GM18867 (cell line): ENCODE data around the gene ZBTB40.

ENCODE experiments used
- ATAC-seq: cut with Tn5 transposase; IDR thresholded peaks from one replicate; pipeline ENCODE4 v1.9.1; 2021; ENCODE audit warnings: mild to moderate bottlenecking, moderate library complexity; ENCODE audit not compliant: unreplicated experiment

The ZBTB40 gene

DNA sequence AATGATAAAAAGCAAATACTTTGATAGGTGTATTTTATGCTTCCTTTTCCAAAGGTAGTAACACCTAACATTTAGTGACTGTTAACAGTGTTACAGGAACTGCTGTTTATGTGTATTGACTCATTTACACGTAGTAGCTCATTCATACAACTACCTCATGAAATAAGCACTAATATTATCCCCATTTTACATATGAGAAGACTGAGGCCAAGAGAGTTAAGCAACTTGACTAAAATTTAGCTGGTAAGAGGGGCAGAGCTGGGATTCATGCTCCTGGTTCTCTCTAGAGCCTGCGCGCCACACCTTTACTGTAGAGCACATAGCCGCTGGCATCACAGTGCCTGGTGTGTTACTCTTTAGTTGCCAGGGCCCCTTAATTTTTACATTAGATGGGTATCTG lies 11.3 kb downstream of the ZBTB40 start:
- ATAC-seq, result no peak

DNA sequence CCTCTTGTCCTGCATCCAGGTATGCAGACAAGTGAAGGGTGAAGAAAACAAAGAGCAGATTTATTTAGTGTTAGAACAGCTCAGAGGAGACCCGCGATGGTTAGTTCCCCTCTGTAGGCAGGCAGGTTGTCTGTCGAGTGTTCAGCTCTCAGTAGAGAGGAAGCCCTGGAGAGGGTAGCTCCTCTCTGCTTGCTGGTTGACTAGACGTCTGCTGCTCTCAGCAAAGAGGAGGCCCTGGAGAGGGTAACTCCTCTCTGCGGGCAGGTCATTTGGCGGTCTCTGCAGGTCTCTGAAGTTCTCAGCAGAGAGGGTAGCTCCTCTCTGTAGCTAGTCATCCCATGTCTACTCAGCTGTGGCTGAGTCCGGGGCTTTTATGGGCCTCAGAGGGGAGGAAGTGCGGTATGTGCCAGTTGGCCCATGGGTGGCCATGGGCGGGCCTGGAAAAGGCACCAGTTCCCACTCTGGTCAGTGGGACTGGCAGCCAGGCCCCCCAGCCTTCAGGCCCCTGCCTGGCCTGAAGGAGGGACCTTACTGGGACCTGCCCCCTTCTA lies 13.4 kb downstream of the ZBTB40 start:
- ATAC-seq, result no peak

DNA sequence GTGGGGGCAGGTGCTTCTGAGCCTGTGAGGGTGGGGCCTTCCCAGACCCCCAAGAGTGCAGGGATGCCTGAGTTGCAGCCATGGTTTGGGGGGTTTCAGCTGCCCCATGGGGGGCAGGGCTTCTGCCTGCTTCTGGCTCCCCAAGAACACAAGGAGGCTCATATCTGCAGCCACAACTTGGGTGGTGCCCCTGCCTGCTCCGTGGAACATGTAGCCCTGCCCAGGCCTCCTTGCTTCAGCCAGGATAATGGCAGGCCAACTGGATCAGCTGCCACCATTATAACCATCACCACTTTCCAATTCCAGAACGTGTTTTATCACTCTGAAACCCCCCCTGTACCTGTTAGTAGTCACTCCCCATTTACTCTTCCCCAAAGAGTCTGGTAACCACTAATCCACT lies 14.0 kb downstream of the ZBTB40 start:
- ATAC-seq, result no peak

DNA sequence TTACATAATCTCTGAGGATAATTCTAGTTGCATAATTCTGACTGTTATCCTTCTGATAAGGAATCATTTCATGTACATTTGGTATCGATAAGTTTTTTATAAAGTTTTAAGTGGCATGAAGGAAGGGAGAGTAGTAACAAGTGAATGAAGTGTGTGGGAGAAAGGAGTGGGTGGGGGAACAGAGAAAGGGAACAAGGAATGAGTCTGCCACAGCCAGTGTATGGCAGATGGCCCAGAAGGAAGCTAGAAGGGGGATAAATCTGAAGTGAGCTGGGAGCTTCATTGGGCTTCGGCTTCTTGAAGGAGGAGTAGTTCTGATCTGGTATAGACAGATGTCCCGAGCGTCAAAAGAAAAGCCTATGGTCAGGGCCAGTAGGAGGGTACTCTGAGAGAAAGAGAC lies 18.6 kb downstream of the ZBTB40 start:
- ATAC-seq, result no peak

DNA sequence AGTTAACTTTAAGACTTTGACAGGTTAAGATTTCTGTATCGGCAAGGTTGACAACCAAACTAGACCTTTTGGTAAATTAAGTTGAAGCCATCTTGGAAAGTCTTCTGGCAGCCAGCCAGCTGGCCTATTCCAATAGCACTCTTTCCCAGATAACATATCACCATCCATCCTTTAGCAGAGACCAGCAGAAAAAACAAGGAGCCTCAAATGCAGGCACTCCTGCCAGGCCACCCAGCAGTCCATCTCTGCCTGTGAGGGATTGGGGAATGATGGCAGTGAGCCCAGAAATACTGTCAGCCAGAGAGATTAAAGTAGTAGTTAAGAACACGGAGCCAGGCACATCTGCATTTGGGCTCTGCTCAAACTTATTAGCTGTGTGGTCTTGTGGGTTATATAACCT lies 19.4 kb downstream of the ZBTB40 start:
- no peak for ATAC-seq

DNA sequence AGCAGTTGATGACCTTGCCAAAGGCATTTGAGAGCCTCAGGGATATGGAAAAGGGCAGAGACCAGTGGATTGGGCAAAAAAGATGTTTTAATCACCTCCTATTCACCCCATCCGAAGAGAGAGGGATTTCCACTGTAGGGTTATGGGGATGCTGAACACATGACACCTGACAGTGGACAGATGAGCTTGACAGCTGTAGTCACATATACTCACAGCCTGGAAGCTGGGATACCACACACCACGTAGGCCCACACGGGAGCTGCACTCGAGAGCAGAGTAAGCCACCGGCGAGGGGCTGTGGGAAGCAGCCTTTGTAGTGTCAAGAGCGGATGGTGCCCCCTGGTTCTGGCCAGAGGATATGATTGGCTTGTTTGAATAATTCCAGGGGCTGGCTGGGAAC lies 20.0 kb downstream of the ZBTB40 start:
- ATAC-seq, result no peak

DNA sequence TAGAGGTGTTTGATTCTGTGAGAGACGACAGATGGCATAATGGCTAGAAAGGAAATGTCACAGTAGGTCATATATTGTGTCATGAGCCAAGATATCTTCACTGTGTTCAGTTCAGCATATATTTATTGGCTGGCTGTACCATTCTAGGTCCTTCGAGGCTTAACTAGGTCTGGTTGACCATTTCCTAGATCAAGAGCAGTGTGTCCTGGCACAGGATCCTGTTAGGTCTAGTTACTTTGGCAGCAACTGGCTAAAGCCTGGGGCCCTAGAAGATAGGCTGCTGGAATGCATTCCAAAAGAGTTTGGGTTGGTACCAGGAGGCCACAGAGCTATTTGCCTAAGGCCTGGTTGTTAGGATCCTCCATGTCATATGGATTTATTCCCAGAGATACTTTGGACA lies 20.9 kb downstream of the ZBTB40 start:
- no peak for ATAC-seq

DNA sequence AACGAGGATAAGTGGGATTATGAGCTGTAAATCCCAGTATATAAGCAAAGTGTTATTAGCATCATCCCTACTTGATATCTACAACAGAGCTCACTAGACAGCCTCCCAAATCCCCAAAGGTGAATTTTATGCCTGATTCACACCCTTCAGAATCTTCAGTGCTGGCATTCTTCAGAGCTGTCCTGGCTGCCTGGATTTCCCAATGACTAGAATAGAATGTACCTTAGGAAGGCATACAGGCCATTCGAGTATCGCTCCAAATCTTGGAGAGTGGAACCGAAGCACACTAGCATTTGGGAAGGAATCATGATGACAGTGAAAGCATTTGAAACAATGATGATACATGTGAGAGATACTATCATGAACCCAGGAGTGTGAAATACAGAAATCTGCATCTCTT lies 22.3 kb downstream of the ZBTB40 start:
- ATAC-seq, result no peak

DNA sequence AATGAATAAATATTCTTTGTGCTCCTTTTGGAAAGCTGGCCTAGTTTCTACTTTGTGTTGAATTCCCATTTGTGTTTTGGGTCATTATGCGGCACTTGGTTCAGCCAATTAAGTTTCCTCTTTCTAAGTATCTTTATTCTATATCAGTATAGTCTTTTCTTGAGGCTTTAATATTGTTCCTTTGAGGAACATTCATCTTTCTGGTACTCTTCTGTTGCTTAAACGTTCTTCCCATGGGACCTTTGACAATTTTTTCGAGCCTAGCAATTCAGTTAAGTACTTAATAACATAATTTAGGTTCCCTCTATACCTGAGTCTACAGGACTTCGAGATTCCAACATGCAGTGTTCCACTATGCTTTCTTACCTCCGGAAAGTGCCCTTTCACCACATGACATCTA lies 24.9 kb downstream of the ZBTB40 start:
- no peak for ATAC-seq

DNA sequence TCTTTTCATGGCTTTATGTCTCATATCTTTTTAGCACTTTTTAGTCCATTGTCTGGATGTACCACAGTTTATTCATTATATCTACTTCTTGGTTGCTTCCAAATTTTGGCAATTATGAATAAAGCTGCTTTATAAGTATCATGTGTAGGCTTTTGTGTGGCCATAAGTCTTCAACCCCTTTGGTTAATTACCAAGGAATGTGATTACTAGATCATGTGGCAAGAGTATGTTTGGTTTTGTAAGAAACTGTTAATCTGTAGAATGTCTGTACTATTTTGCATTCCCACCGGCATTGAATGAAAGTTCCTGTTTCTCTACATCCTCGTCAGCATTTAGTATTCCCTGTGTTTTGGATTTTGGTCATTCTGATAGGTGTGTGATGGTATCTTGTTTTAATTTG lies 31.5 kb downstream of the ZBTB40 start:
- no peak for ATAC-seq

DNA sequence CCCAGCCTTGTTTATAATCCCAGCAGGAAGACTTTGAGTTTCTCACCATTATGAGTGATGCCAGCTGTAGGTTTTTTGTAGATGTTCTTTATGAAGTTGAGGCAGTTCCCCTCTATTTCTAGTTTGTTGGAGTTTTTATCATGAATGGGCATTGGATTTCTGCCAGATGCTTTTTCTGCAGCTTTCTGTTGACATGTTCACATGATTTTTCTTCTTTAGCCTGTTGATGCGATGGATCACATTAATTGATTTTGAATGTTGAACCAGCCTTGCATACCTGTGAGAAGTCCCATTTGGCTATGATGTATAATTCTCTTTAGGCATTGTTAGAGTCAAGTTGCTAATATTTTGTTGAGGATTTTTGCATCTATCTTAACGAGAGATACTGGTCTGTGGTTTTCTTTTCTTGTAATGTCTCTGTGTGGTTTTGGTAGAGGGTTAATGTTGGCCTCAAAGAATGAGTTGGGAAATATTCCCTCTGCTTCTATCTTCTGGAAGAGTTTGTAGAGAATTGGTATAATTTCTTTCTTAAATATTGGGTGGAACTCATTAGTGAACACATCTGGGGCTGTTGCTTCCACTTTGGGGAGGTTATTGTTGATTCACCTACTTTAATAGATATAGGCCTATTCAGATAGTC lies 33.2 kb downstream of the ZBTB40 start:
- ATAC-seq, result no peak

DNA sequence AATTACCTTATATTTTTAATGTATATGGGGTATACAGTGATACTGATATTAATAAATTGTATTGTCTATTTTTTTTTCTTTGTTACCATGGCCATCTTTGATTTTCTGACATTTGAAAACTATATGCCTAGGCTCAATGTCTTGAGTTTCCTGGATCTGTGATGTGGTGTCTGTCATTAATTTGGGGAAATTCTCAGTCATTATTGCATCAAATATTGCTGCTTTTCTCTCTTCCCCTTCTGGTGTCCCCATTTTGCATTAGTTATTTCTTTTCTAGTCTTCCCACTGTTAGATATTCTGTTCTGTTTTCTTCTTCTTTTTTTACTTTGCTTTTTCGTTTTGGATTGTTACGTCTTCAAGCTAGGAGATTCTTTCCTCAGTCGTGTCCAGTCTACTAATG lies 33.8 kb downstream of the ZBTB40 start:
- no peak for ATAC-seq

DNA sequence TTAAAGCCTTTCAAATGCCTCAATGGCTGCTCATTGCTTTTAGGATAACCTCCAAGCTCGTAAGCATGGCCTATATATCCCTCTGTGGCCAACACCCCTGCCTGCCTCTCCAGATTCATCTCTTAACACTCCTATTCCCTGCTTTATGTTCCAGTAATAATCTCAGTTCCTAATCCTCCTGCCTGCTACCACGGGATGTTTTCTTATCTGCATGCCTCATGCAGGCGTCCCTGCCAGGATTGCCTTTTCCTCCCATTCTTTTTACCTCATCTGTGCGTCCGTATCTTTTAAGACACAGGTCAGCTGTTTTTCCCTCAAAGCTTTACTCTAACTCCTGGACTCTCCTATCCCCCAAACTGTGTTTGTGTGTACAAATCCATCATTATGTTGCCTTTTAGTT lies 36.1 kb downstream of the ZBTB40 start:
- no peak for ATAC-seq

DNA sequence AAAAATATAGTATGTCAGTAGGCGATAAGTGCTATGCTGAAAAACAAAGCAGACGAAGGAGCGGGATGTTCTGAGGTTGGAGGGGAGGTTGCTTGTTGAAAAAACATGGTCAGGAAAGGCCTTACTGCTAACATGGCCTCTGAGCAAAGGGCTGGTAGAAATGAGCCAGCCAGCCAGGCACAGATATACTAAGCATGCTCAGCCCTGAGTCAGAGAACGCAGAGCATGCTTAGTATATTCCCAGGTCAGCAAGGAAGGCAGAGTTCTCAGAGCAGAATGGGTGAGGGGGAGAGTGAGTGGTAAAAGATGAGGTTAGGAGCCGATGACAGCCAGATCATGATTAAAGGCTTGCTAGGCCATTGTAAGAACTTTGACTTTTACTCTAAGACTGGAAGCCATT lies 36.7 kb downstream of the ZBTB40 start:
- ATAC-seq, result no peak

DNA sequence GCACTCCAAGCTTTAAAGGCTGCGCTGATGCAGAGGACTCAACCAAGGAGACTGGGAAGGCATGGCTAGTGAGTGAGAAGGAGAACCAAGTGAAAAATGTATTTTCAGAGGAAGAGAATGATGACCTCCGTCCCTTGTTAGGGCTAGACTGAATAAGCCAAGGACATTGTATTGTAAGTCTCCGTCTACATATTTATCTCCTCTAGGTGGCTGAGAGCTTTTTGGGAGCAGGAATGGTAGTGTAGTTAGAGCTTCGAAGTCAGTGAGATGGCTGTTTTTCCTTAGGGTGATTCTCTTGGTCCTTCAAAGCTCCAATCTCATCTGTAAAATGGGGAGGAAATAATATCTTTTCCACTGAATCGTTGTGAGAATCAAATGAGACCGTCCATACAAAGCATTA lies 37.6 kb downstream of the ZBTB40 start:
- no peak for ATAC-seq

DNA sequence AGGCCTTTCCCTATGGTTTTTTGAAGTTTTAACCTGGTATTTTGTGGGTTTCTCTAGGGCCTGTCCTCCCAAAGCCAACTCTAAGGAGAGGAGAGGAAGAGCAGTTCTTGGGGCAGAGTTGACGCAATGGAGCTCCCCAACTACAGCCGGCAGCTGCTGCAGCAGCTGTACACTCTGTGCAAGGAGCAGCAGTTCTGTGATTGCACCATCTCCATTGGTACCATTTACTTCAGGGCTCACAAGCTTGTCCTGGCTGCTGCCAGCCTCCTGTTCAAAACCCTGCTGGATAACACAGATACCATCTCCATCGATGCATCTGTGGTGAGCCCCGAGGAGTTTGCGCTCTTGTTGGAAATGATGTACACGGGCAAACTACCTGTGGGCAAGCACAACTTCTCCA lies 38.2 kb downstream of the ZBTB40 start:
- no peak for ATAC-seq

DNA sequence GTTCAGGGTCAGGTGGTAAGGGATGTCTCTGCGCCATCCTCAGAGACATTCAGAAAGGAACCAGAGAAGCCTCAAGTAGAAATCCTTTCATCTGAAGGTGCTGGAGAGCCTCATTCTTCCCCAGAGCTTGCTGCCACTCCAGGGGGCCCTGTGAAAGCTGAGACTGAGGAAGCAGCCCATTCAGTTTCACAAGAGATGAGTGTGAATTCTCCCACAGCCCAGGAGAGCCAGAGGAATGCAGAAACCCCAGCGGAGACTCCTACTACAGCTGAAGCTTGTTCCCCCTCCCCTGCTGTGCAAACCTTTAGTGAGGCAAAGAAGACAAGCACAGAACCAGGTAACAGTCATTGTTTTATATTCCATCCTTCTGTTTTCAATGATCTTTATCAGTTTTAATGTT lies 38.7 kb downstream of the ZBTB40 start:
- no peak for ATAC-seq

DNA sequence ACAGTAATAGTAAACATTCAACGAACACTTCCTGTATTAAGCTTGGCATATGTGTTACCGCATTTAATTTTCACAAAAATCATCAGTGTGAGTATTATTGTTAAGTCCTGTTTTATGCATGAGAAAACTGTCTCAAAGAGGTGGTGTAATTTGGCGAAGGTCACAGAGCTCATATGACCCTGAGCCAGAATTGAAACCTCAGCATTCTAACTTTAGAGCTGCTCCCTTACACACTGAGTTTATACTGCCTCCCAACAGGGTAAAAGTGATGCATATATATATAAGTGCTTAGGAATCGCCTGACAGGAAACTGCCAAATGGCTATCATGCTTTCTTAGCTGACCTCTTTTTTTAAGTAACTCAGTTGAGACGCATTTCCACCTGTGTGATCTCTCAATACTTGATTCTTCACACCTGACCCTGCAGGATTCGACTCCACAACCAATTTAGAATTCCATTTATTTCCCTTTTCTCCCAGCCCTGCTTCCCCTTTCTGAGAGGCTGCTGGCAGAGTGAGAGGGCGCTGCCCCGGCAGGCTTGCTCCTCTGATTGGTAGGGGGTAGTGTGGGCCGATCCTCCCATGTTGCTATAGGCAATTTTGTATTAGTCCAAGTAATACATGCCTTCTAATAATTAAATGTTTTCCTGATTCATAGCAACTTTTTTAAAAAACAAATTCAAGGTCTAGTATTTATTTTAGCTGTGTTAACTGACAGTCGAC lies 40.5 kb downstream of the ZBTB40 start:
- ATAC-seq, result no peak

DNA sequence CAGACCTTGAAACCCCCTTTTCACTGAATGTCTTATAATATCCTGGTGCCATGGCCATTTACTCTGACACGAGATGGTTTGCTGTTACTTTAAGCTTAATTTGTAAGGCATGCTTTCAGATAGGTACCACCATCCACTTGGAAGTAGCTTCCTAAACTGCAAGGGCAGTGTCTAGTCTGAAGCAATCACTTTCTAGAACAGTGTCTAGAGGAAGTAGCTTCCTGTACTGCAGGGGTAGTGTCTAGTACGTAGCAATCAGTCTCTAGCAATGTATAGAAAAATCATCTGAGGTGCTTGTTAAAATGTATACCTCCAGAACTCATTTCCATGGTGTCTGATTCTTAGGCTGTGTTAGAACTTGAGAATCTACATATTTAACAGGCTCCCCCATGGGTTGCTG lies 42.5 kb downstream of the ZBTB40 start:
- ATAC-seq, result no peak

DNA sequence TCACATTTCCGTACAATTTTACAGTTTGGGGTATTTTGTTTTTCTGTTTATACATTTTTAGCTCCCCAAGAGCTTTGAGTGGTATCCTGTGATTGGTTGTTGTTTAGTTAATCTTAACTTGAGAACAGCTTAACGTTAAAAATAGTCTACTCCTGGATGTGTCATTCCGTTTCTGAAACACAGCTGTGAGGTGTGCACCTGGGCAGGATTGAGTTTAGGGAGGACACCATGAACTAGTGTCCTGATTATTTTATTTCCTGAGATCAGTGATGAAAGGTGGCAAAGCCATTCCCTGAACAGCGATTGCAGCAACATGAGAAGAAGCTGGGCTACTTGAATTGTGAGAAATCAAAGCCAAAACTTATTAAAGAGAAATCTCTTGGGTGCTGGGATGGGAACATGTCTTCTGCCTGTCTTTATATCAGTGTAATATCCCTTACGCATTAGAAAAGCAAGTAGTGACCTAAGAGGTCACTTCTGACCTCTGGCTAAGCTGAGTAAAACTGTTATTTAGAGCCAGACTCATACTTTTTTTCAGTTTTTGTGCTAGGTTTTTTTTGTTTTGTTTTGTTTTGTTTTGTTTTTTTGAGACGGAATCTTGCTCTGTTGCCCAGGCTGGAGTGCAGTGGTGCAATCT lies 43.4 kb downstream of the ZBTB40 start:
- ATAC-seq, result no peak

DNA sequence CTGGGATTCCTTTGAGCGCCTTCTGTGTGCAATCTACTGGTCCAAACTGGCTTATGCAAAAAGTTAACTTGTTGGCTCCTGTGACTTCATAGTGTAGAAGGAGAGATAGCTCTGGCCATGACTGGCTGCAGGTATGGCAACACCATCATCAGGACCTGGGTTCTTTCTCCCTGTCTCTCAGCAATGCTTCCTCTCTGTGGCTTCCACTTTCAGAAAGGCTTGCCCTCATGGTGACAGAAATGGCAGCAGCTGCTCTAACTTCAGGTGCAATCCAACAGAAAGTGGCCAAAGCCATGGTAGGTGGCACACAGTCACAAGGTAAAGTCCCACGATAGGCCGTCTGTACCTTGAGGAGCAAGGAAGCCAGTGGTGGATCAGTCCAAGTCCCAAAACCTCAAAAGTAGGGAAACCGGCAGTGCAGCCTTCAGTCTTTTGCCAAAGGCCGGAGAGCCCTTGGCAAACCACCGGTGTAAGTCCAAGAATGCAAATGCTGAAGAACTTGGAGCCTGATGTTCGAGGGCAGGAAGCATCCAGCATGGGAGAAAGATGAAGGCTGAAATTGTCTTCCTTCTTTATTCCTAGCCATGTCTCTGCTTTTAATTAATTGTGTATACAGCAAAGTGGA lies 45.0 kb downstream of the ZBTB40 start:
- no peak for ATAC-seq

DNA sequence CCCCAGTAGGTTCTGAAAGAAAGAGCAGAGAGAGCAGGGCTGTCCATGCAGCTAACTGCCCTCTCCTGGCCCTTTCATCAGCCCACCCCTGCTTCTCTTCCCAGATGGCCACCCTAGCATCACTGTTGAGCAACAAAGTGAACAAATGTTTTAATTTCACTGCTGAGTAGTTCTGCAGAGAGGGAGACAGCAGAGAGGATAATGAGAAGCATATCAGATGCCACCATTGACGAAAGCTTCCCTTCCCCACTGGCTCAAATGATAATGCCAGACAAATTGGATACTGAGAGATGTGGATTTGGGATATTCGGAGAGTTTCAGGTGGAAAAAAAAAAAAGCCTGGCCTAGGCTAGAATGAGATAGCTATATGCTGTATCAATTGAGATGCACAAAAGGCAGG lies 46.8 kb downstream of the ZBTB40 start:
- ATAC-seq, result no peak
